ENCODE measurements around the gene XCL2.
"Not testable (repeated sequence)": the region's sequence is repeated elsewhere in the genome, so short reads cannot be mapped to it uniquely, and the experiment has no call there.

XCL2 gene

DNA sequence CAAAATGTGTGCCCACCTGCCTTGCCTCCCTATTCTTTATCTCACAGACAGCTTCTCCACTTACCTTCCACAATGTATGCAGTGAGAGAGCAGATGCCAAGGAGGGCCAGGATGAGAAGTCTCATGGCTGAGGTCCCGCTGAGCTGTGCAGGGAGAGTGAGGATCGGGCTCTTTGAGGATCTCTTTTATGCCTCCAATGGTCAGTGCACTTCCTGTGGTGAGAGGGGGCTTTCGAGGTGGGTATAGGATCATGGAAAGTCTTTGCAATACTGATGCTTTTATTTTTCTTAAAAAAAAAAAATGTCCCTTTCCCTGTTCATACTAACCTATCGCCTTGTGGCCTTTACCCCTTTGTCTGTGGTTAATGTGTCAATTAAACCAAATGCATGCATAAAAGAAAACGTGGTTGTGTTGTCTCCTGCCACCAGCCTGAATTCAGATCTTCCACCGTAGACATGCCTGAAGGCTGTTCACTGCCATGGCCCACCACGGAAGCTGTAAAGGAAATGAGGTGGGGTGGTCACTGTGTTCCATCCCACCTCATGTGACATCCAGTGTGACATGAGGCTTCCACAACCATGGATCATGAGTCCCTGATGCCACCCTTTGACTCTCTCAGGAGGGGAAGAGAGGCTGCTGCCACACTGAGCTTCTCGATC lies at the start of gene XCL2:
Gene XCL2, minus strand, starts transcription at position 158 of the 659 bp plus-strand sequence. Its CDS starts 33 bp downstream, at position 125.
- not testable (repeated sequence) for H3K9ac ChIP-seq; H4K20me1 ChIP-seq; H3K4me2 ChIP-seq; H3K36me3 ChIP-seq; H3K4me1 ChIP-seq; H3K27ac ChIP-seq; H3K9me3 ChIP-seq (replicated peaks in 1 of 11); H3K4me3 ChIP-seq; H3K27me3 ChIP-seq

DNA sequence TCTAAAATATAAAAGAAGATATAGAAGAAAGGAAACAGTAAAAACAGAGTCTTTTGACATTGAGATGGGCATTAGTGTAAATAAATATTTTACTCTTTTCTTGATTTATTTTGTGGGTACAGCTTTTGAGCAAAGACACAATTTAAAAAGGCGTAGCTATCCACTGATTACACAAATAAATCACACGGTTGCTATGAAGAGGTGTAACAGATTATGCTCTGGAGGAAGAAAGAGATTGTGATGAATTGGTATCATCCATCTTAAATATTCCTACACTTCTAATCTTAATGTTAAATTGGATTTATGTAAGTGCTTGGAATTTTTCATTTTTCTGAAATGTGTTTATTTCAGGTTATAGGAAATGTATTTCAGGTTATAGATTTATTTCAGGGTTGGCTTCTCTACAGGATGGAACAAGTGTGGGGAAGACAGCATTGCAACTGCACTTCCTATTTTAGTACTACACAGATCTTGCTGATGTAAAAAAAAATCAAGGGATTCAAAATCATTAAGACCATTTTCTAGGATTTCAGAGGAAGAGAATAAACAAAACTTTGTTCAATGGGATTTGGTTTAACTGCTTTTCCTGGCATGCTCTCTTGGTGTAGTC lies 47.9 kb upstream of the XCL2 start:
- H3K27ac ChIP-seq: no peak overlapping the region
- H4K20me1 ChIP-seq: no peaks in the 10 kb centered on the region
- no peaks in the 10 kb centered on the region for H3K27me3 ChIP-seq
- H3K4me2 ChIP-seq: no peak overlapping the region
- peaks cover 6 to 19% (median 12%) of the 10 kb centered on the region in 11 experiments; a peak in 14 of 22 replicates for H3K9me3 ChIP-seq (replicated peaks in 1 of 11)
- H3K4me3 ChIP-seq: no peak overlapping the region
- no peak for TF ChIP-seq Cebpa-rat (IDR thresholded peaks at IDR 0.05)
- no peaks in the 10 kb centered on the region for H3K36me3 ChIP-seq
- no peaks in the 10 kb centered on the region for H3K4me1 ChIP-seq
- H3K9ac ChIP-seq: no peak overlapping the region

- no peaks in the 10 kb centered on the region for H3K36me3 ChIP-seq
- H3K27me3 ChIP-seq: no peaks in the 10 kb centered on the region
- H3K9me3 ChIP-seq (replicated peaks in 1 of 11): peaks cover 4 to 19% (median 14%) of the 10 kb centered on the region in 11 experiments; a peak in 14 of 22 replicates
- no peak overlapping the region for H3K27ac ChIP-seq
- no peaks in the 10 kb centered on the region for H4K20me1 ChIP-seq
- no peak for TF ChIP-seq Cebpa-rat (IDR thresholded peaks at IDR 0.05)
- H3K4me2 ChIP-seq: no peak overlapping the region
- no peak overlapping the region for H3K4me3 ChIP-seq
- no peaks in the 10 kb centered on the region; a peak in 2 of 20 replicates for H3K4me1 ChIP-seq
- H3K9ac ChIP-seq: no peak overlapping the region
These were observed 47.3 kb upstream of the XCL2 start for GRCh38 chr1:168591066-168591465.

- Histone ChIP-seq H3K9me3 (replicated peaks in 1 of 11) (peaks cover 0 to 15% (median 9%) of the 10 kb centered on the region in 11 experiments; a peak in 10 of 22 replicates), H3K4me2 (no peak overlapping the region), H3K4me3 (no peak overlapping the region), H3K27ac (no peak overlapping the region), H4K20me1 (no peaks in the 10 kb centered on the region), H3K36me3 (no peaks in the 10 kb centered on the region), H3K9ac (no peak overlapping the region), H3K4me1 (peaks cover 8 to 13% (median 11%) of the 10 kb centered on the region in 10 experiments; a peak in 16 of 20 replicates), H3K27me3 (no peaks in the 10 kb centered on the region)
- TF ChIP-seq Cebpa-rat (IDR thresholded peaks at IDR 0.05): no peak
These were observed 45.4 kb upstream of the XCL2 start for GRCh38 chr1:168589167-168589566.

GRCh38 chr1:168585937-168586336 lies 42.1 kb upstream of the XCL2 start:
- Histone ChIP-seq H3K36me3 (no peaks in the 10 kb centered on the region), H4K20me1 (no peaks in the 10 kb centered on the region), H3K9me3 (replicated peaks in 1 of 11) (peaks cover 0 to 15% (median 9%) of the 10 kb centered on the region in 11 experiments; a peak in 10 of 22 replicates), H3K27ac (no peak overlapping the region), H3K9ac (no peak overlapping the region), H3K27me3 (no peaks in the 10 kb centered on the region), H3K4me1 (peaks cover 8 to 13% (median 11%) of the 10 kb centered on the region in 10 experiments; a peak in 16 of 20 replicates), H3K4me3 (no peak overlapping the region), H3K4me2 (peak overlapping the region in 3 of 11 experiments; percentile 4 to 25 (median 19); a peak in 1 of 22 replicates)
- no peak for TF ChIP-seq Cebpa-rat (IDR thresholded peaks at IDR 0.05)

GRCh38 chr1:168585191-168585590 lies 41.4 kb upstream of the XCL2 start:
- H3K36me3 ChIP-seq: no peaks in the 10 kb centered on the region
- H4K20me1 ChIP-seq: no peaks in the 10 kb centered on the region
- peaks cover 0 to 15% (median 9%) of the 10 kb centered on the region in 11 experiments; a peak in 10 of 22 replicates for H3K9me3 ChIP-seq (replicated peaks in 1 of 11)
- H3K4me1 ChIP-seq: peaks cover 8 to 13% (median 11%) of the 10 kb centered on the region in 10 experiments; a peak in 16 of 20 replicates
- H3K9ac ChIP-seq: no peak overlapping the region
- H3K27ac ChIP-seq: no peak overlapping the region
- no peaks in the 10 kb centered on the region for H3K27me3 ChIP-seq
- no peak for TF ChIP-seq Cebpa-rat (IDR thresholded peaks at IDR 0.05)
- no peak overlapping the region for H3K4me3 ChIP-seq
- peak overlapping the region in 9 of 11 experiments; percentile 4 to 46 (median 19); a peak in 11 of 22 replicates for H3K4me2 ChIP-seq

DNA sequence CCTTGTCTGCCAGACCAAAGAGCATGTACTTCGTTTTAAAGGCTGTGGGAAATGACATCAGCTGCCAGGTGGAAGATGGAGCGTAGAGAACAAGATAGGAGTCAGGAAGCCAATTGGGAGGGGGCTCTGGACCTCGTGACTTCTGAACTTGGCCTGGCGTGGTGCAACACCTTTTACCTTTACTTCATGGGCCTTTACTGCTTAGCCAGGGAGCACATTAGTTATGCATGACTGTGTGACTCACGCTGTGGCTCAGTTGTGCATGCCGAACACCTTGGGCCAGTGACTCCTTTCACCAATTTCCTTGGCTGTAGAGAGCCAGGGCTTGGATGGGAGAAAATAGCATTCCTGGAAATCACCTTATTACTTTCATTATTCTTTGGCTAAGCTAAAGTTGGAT lies 39.8 kb upstream of the XCL2 start:
- Histone ChIP-seq H3K27me3 (no peaks in the 10 kb centered on the region), H3K4me2 (no peak overlapping the region), H3K9me3 (replicated peaks in 1 of 11) (peaks cover 0 to 15% (median 9%) of the 10 kb centered on the region in 11 experiments; a peak in 10 of 22 replicates), H3K27ac (no peak overlapping the region), H3K9ac (no peak overlapping the region), H3K4me1 (peaks cover 8 to 13% (median 11%) of the 10 kb centered on the region in 10 experiments; a peak in 16 of 20 replicates), H4K20me1 (no peaks in the 10 kb centered on the region), H3K36me3 (no peaks in the 10 kb centered on the region), H3K4me3 (no peak overlapping the region)
- no peak for TF ChIP-seq Cebpa-rat (IDR thresholded peaks at IDR 0.05)

GRCh38 chr1:168582688-168583336 lies 39.0 kb upstream of the XCL2 start:
- H3K4me1 ChIP-seq: peaks cover 8 to 13% (median 11%) of the 10 kb centered on the region in 10 experiments; a peak in 16 of 20 replicates
- no peak overlapping the region for H3K4me3 ChIP-seq
- no peaks in the 10 kb centered on the region for H4K20me1 ChIP-seq
- no peaks in the 10 kb centered on the region for H3K27me3 ChIP-seq
- TF ChIP-seq Cebpa-rat (IDR thresholded peaks at IDR 0.05): no peak
- H3K9ac ChIP-seq: no peak overlapping the region
- H3K9me3 ChIP-seq (replicated peaks in 1 of 11): peaks cover 0 to 14% (median 9%) of the 10 kb centered on the region in 11 experiments; a peak in 10 of 22 replicates
- no peaks in the 10 kb centered on the region for H3K36me3 ChIP-seq
- H3K4me2 ChIP-seq: no peak overlapping the region
- no peak overlapping the region for H3K27ac ChIP-seq
